HG03103 (cell line): ENCODE data around the gene KLF16.

Experiments used
- ATAC-seq: cut with Tn5 transposase; IDR thresholded peaks from one replicate; pipeline ENCODE4 v1.9.1; 2021; ENCODE audit warnings: low read depth; ENCODE audit not compliant: unreplicated experiment

KLF16 gene

DNA sequence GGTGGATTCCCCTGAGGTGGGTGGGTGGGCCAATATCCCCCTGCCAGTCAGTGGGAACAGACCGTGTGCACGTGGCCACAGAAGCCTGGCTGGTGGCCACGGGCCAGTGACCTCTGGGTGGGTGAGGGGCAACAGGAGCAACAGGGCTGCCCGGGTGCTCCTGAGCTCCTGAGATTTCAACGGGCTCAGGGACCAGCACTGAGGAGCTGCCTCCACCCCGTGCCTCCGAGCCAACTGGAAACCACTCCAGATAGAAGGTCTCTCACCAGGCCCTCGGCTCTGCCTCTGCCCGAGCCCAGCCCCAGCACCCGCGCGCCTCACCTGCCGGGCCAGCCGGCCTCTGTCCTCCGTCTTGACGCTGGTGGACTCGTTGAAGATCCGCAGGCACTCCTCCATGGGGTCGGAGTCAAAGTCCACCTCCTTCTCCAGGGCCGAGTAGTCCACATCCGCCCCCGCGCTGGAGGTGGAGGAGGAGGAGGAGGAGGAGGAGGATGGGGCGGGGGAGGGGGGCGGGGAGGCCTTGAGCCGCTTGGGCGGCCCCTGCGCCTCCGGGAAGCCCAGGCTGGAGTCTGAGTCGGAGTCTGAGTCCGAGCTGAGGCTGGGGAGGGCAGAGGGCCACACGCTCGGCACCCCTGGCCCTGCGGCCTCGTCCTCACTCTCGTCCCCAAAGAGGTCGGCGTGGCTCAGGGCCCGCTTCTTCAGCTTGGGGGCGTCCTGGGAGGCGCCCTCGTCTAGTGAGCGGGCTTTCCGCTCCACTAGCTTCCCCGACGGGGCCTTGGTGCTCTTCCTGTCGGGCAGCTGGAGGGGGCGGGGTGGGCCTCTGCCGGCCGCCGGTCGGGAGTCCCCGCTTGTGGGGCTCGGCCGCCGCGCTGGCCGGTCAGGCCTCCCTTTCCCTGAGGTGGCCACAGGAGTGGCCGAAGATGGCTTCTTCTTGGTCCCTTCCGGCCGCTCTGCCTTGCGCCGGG lies 36.5 kb downstream of the KLF16 start:
- ATAC-seq: no peak

DNA sequence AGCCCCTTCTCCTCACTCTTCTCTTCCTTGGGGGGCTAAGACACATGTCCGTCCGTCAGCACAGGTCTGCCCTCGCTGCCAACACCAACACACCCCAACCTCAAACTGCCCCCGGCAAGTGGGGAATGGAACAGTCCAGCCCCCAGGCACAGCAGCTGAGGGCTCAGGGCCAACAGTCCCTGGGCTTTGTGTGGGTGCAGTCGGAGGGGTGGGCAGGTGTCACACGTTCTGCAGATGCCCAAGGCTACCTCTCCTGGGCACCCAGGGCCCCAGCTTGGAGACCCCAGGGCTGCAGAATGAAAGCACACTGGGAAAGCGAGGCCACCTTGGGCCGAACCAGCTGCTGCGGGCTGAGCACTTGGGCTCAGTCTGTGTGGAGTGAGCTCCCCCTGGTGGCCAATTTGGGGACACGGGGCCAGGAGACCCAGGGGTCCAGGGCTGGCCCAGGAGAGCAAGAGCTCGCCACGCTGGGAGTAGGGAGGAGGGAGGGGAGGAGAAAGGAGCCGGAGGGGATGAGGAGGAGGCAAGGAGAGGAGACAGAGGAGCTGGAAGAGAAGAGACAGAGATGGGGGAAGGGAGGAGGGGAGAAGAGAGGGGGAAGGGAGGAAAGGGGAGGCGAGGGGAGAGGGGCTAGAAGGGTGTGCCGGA lies 37.3 kb downstream of the KLF16 start:
- ATAC-seq: no peak

DNA sequence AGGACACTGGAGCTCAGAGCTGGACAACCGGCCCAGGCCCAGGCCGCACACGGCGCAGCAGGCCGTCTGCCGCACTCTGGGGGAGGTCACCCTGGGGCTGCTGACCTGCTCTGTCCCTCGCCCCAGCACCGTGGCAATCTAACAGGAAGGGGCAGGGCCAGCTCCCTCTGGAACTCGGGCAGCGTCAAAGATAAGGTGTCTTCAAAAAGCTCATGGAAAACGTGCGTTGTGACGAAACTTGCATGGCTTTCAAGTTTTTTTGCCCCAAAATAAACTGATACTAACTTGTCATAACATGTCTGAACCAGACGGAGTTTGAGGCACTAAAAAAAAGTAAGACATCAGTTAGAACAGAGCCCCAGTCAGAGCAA lies 39.1 kb downstream of the KLF16 start:
- ATAC-seq: no peak

DNA sequence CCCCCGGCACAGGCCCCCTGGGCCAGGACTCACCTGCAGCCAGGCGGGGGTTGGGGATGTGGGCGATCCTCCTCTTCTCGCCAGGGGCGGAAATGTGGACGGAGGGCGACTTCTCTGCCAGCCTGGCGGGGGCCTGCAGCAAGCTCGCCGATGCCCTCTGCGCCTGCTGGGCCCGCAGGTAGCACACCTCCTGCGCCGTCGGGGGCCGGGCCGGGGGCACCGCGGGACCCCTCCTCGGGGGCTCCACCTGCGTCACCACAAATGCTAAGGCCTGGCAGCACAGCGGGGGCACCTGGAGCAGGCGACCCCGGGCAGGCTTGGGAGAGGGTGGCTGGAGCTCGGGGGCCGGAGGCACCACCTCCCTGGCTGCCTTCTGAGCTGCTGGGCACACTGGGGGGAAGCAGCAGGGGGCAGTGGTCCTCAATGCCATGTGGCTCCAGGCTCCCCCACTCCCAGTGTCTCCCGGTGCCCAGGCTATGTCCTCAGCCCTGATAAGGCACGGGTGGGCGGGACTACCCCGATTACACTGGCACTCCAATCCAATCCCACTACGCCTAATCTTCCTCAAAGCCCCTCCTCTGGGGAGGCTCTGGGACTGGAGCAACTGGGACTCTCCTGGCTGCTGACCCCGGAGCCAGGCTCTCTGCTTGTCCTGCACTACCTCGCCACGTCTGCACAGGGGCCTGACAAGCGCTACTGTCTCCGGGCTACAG lies 39.7 kb downstream of the KLF16 start:
- no peak for ATAC-seq

DNA sequence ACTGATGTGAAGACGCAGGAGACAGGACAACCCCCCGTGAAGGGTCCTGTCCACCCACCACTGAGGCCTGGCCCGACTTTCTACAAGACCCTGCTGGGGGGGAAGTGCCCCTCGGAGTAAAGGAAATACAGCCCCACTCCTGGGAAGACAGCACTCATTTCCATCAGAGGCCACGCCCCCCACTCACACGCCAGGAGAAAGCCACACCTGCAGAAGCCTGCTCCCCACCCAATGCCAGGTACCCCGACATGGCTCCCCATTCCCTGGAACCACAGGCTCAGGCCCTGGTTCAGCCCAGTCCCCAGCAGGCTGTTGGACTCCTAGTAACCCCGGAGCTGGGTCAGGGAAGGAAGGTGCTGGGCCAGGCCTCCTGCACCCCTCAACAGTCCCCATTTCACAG lies 40.4 kb downstream of the KLF16 start:
- no peak for ATAC-seq

- ATAC-seq: no peak
Measured at GRCh38 chr19:1822210-1822609, 41.2 kb downstream of the KLF16 start.

DNA sequence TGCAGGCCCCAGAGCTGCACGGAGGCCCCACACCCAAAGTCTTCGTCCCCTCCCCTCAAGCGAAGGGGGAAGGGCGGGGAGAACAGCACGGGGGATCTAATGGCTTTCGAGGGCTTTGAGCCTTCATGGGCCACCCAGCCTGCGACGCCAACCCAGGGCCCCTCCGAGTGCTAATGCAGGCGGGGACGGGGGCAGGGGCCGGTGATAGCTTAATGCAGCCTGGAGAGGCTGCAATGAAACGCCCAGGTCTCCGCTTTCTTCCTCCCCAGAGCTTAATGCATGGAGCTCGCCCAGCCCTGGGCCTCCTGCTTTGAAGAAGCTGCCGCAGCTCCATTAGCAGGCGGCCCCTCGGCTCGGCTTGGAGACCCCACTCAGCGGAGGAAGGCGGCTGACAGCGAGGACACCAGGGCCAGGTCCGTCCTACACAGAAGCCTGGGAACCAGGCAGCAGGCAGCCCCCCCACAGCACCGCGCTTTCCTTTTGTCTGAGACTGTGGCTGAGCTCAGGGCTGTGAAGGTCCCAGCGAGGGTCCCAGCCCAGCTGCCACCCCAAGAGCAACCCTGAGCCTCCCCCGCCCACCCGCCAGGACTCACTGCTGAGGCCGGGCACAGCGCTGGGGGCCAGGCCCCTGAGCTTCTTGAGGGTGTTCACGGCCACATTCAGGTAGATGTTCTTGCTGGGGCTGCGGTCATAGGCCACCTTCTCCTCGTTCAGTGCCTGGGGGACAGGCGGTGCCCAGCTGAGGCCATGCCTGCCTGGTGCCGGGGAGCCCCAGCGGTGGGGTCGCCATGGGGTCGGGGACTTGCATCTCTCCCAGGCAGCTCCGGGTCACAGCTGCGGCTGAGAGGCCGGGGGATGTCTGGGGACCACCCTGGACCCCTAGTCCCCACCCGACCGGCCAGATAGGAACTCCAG lies 43.8 kb downstream of the KLF16 start:
- ATAC-seq: no peak

GRCh38 chr19:1818549-1819195 lies 44.7 kb downstream of the KLF16 start:
- ATAC-seq: no peak

GRCh38 chr19:1817553-1818179 lies 45.7 kb downstream of the KLF16 start:
- no peak for ATAC-seq

DNA sequence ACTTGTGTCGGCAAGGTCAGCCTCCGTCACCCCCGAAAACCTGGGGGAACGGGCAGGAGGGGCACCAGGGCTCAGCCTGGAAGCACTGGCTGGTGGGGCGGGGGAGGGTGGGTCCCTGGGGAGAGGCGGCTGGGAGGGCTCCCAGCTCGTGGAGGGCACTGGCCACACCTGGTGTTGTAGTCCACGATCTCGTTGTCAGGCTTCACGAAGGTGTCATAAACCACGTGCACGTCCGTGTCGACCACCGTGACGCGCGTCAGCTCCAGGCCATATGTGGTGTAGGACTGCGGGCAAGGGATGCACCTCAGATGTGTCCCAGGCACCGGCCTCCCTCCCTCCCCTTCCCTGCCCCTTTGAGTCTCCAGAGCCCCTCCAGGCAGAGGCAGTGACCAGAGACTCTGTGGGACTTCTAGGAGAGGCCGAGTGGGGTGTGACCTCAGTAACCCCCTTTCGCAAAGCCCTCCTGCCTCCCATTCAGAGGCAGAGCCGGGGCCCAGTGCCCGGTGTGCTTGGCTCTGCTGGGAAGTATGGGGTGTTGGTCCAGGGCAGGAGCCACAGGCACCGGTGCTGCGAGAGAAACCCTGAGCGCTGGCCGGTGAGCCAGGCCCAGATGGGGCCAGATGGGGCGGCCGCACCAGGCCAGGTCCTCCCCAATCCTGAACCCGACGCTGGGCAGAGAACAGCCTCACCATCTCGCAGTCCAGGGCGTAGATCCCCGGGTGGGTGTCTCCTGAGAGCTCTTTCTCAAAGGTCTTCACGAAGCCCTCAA lies 46.7 kb downstream of the KLF16 start:
- ATAC-seq: no peak

GRCh38 chr19:1815605-1816529 lies 47.5 kb downstream of the KLF16 start:
- ATAC-seq: no peak

- no peak for ATAC-seq
Measured at GRCh38 chr19:1814833-1815604, 48.4 kb downstream of the KLF16 start.

DNA sequence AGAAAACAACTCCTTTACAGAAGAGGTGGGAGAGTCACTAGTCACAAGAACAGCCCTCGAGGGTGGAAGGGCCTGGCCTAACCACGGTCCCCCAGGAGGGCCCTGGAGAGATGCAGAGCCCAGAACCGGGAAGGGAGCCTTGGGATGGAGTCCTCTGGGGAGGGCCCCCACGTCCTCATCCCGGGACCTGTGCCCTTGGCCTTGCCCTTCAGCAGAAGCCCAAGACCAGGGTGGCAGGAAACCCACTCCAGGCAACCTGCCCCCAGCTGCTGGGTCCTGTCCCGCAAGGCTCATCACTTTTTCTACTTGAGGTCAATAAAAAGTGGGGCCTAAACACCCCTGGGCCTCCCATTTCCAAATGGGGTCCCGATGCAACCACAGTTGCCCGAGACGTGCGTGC lies 49.0 kb downstream of the KLF16 start:
- no peak for ATAC-seq

- no peak for ATAC-seq
Measured at GRCh38 chr19:1813192-1814182, 49.9 kb downstream of the KLF16 start.

DNA sequence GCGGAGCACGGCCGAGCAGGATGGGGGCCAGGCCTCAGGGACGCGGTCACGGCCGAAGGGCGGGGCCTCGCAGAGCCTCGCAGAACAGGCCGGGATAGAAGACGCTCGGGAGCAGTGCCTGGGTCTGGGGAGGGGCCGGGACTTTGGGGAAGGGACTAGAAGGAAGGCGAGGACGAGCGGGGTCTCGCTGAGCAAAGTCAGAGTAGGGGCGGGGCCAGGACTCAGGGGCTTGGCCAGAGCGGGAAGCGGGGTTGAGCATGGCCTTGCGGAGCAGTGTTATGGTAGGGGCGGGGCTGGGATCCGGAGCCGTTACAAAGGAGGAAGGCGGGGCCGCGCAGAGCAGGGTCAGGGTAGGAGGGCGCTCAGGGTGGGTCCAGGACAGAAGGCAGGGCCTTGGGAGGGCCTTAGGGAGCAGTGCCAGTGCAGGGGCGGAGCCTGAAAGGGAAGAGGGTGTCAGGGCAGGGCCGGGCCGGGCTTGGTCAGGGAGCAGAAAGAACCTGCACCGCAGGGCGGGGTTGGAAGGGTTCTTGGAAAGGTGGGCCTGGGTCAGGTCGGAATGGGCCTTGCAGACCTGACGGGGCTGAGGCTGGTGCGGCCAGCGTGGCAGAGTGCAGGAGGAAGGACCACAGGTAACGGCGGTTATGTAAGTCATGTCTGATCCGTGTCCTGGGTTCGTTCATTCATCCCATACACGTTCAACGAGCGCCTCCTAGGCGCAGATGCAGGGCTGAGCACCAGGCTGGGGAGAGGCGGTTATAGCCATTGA lies 50.8 kb downstream of the KLF16 start:
- ATAC-seq: peak; percentile 66
